Measurements from ENCODE around the gene PDLIM4.
A peak's percentile ranks its signal among the peaks of the same experiment; 100 is the strongest.

Gene PDLIM4

GRCh38 chr5:132228241-132229035 is 29.1 kb upstream of the PDLIM4 start:
- Histone ChIP-seq H3K4me3 (ENCODE audit: low read length) (peak overlapping the region; percentile 62), H3K27me3 (ENCODE audit: insufficient read depth, low read length) (peaks cover 59% of the 10 kb centered on the region), H3K4me1 (ENCODE audit: insufficient read depth, low read length) (no peaks in the 10 kb centered on the region), H3K9me3 (ENCODE audit: insufficient read depth, low read depth, low read length) (no peaks in the 10 kb centered on the region), H3K36me3 (ENCODE audit: insufficient read depth, low read depth, low read length) (no peaks in the 10 kb centered on the region), H3K27ac (ENCODE audit: low read length) (no peak overlapping the region), H3K9ac (ENCODE audit: low read depth, low read length) (peak overlapping the region; percentile 45)

- no peaks in the 10 kb centered on the region for H3K4me1 ChIP-seq (ENCODE audit: insufficient read depth, low read length)
- no peak overlapping the region for H3K9ac ChIP-seq (ENCODE audit: low read depth, low read length)
- no peak overlapping the region for H3K27ac ChIP-seq (ENCODE audit: low read length)
Measured at GRCh38 chr5:132229236-132229635, 28.3 kb upstream of the PDLIM4 start.

GRCh38 chr5:132230871-132231270 is 26.6 kb upstream of the PDLIM4 start:
- Histone ChIP-seq H3K27me3 (ENCODE audit: insufficient read depth, low read length) (peaks cover 45% of the 10 kb centered on the region), H3K27ac (ENCODE audit: low read length) (no peak overlapping the region), H3K9me3 (ENCODE audit: insufficient read depth, low read depth, low read length) (no peaks in the 10 kb centered on the region), H3K9ac (ENCODE audit: low read depth, low read length) (no peak overlapping the region), H3K4me3 (ENCODE audit: low read length) (no peak overlapping the region), H3K36me3 (ENCODE audit: insufficient read depth, low read depth, low read length) (no peaks in the 10 kb centered on the region), H3K4me1 (ENCODE audit: insufficient read depth, low read length) (no peaks in the 10 kb centered on the region)

More at GRCh38 chr5:132229236-132229635, 28.3 kb upstream of the PDLIM4 start:
- no peak overlapping the region for H3K4me3 ChIP-seq (ENCODE audit: low read length)
- H3K27me3 ChIP-seq (ENCODE audit: insufficient read depth, low read length) = peaks cover 59% of the 10 kb centered on the region
- no peaks in the 10 kb centered on the region for H3K9me3 ChIP-seq (ENCODE audit: insufficient read depth, low read depth, low read length)
- no peaks in the 10 kb centered on the region for H3K36me3 ChIP-seq (ENCODE audit: insufficient read depth, low read depth, low read length)

- Histone ChIP-seq H3K27me3 (ENCODE audit: insufficient read depth, low read length) (peaks cover 29% of the 10 kb centered on the region), H3K4me3 (ENCODE audit: low read length) (no peak overlapping the region), H3K9ac (ENCODE audit: low read depth, low read length) (no peak overlapping the region), H3K4me1 (ENCODE audit: insufficient read depth, low read length) (no peaks in the 10 kb centered on the region), H3K9me3 (ENCODE audit: insufficient read depth, low read depth, low read length) (no peaks in the 10 kb centered on the region), H3K27ac (ENCODE audit: low read length) (no peak overlapping the region), H3K36me3 (ENCODE audit: insufficient read depth, low read depth, low read length) (no peaks in the 10 kb centered on the region)
Measured at GRCh38 chr5:132232465-132232864, 25.0 kb upstream of the PDLIM4 start.

- Histone ChIP-seq H3K4me1 (ENCODE audit: insufficient read depth, low read length) (no peaks in the 10 kb centered on the region), H3K27ac (ENCODE audit: low read length) (no peak overlapping the region), H3K9me3 (ENCODE audit: insufficient read depth, low read depth, low read length) (no peaks in the 10 kb centered on the region), H3K36me3 (ENCODE audit: insufficient read depth, low read depth, low read length) (no peaks in the 10 kb centered on the region), H3K9ac (ENCODE audit: low read depth, low read length) (no peak overlapping the region), H3K27me3 (ENCODE audit: insufficient read depth, low read length) (peaks cover 24% of the 10 kb centered on the region), H3K4me3 (ENCODE audit: low read length) (no peak overlapping the region)
Measured at GRCh38 chr5:132233081-132233480, 24.4 kb upstream of the PDLIM4 start.

- peaks cover 15% of the 10 kb centered on the region for H3K27me3 ChIP-seq (ENCODE audit: insufficient read depth, low read length)
- H3K4me3 ChIP-seq (ENCODE audit: low read length) = no peak overlapping the region
- no peak overlapping the region for H3K27ac ChIP-seq (ENCODE audit: low read length)
- H3K4me1 ChIP-seq (ENCODE audit: insufficient read depth, low read length) = no peaks in the 10 kb centered on the region
- no peak overlapping the region for H3K9ac ChIP-seq (ENCODE audit: low read depth, low read length)
- H3K9me3 ChIP-seq (ENCODE audit: insufficient read depth, low read depth, low read length) = no peaks in the 10 kb centered on the region
- no peaks in the 10 kb centered on the region for H3K36me3 ChIP-seq (ENCODE audit: insufficient read depth, low read depth, low read length)
Measured at GRCh38 chr5:132233811-132234683, 23.4 kb upstream of the PDLIM4 start.

GRCh38 chr5:132234684-132235062 is 22.8 kb upstream of the PDLIM4 start:
- H3K27me3 ChIP-seq (ENCODE audit: insufficient read depth, low read length) = peaks cover 8% of the 10 kb centered on the region
- H3K9ac ChIP-seq (ENCODE audit: low read depth, low read length) = no peak overlapping the region
- H3K4me1 ChIP-seq (ENCODE audit: insufficient read depth, low read length) = no peaks in the 10 kb centered on the region
- no peaks in the 10 kb centered on the region for H3K36me3 ChIP-seq (ENCODE audit: insufficient read depth, low read depth, low read length)
- H3K4me3 ChIP-seq (ENCODE audit: low read length) = no peak overlapping the region
- H3K27ac ChIP-seq (ENCODE audit: low read length) = no peak overlapping the region
- no peaks in the 10 kb centered on the region for H3K9me3 ChIP-seq (ENCODE audit: insufficient read depth, low read depth, low read length)

GRCh38 chr5:132235340-132235739 is 22.2 kb upstream of the PDLIM4 start:
- Histone ChIP-seq H3K9ac (ENCODE audit: low read depth, low read length) (no peak overlapping the region), H3K36me3 (ENCODE audit: insufficient read depth, low read depth, low read length) (no peaks in the 10 kb centered on the region), H3K4me1 (ENCODE audit: insufficient read depth, low read length) (no peaks in the 10 kb centered on the region), H3K4me3 (ENCODE audit: low read length) (no peak overlapping the region), H3K27ac (ENCODE audit: low read length) (no peak overlapping the region), H3K9me3 (ENCODE audit: insufficient read depth, low read depth, low read length) (no peaks in the 10 kb centered on the region), H3K27me3 (ENCODE audit: insufficient read depth, low read length) (0 out of 2 replicates have a peak, but pooled peaks cover 5% of the 10 kb centered on the region)

- no peaks in the 10 kb centered on the region for H3K9me3 ChIP-seq (ENCODE audit: insufficient read depth, low read depth, low read length)
- H3K4me1 ChIP-seq (ENCODE audit: insufficient read depth, low read length) = no peaks in the 10 kb centered on the region
- H3K36me3 ChIP-seq (ENCODE audit: insufficient read depth, low read depth, low read length) = no peaks in the 10 kb centered on the region
- no peak overlapping the region for H3K9ac ChIP-seq (ENCODE audit: low read depth, low read length)
- H3K4me3 ChIP-seq (ENCODE audit: low read length) = no peak overlapping the region
- no peaks in the 10 kb centered on the region for H3K27me3 ChIP-seq (ENCODE audit: insufficient read depth, low read length)
- H3K27ac ChIP-seq (ENCODE audit: low read length) = no peak overlapping the region
Measured at GRCh38 chr5:132237141-132237540, 20.4 kb upstream of the PDLIM4 start.

- H3K27me3 ChIP-seq (ENCODE audit: insufficient read depth, low read length) = no peaks in the 10 kb centered on the region
- no peaks in the 10 kb centered on the region for H3K9me3 ChIP-seq (ENCODE audit: insufficient read depth, low read depth, low read length)
- H3K4me1 ChIP-seq (ENCODE audit: insufficient read depth, low read length) = no peaks in the 10 kb centered on the region
- no peaks in the 10 kb centered on the region for H3K36me3 ChIP-seq (ENCODE audit: insufficient read depth, low read depth, low read length)
- no peak overlapping the region for H3K4me3 ChIP-seq (ENCODE audit: low read length)
- no peak overlapping the region for H3K27ac ChIP-seq (ENCODE audit: low read length)
- H3K9ac ChIP-seq (ENCODE audit: low read depth, low read length) = no peak overlapping the region
Measured at GRCh38 chr5:132237670-132238069, 19.8 kb upstream of the PDLIM4 start.

GRCh38 chr5:132238169-132238744 is 19.2 kb upstream of the PDLIM4 start:
- no peaks in the 10 kb centered on the region for H3K36me3 ChIP-seq (ENCODE audit: insufficient read depth, low read depth, low read length)

More at GRCh38 chr5:132238169-132238744, 19.2 kb upstream of the PDLIM4 start:
- no peak overlapping the region for H3K27ac ChIP-seq (ENCODE audit: low read length)
- no peak overlapping the region for H3K9ac ChIP-seq (ENCODE audit: low read depth, low read length)
- H3K4me3 ChIP-seq (ENCODE audit: low read length) = no peak overlapping the region
- no peaks in the 10 kb centered on the region for H3K4me1 ChIP-seq (ENCODE audit: insufficient read depth, low read length)
- no peaks in the 10 kb centered on the region for H3K9me3 ChIP-seq (ENCODE audit: insufficient read depth, low read depth, low read length)
- H3K27me3 ChIP-seq (ENCODE audit: insufficient read depth, low read length) = no peaks in the 10 kb centered on the region

Measured in iPS-20b (cell line).